Measurements from ENCODE around the gene HOXB5. TPM values are rescaled to one million over a fixed set of nuclear protein-coding genes. Genes with fewer than 3 reads are reported as not detected.

Gene HOXB5
- total RNA-seq, 1 experiment from 2014 or later = 19.8 TPM

- intact Hi-C loops (cut with micrococcal nuclease) = loop anchor here (1.0 to 10.0 kb wide), 9 partner anchors 133 to 593 kb away; no protein-coding TSS in a partner anchor
- ChIA-PET RAD21 (ENCODE audit: low non-redundant PET in 1 of 2, low total read pairs in 2 of 2, uncharacterized antibody in 2 of 2, unreplicated experiment in 2 of 2) (interaction anchor here (1.0 to 1.9 kb wide), 6 partner anchors 27 to 402 kb away, joined by 3 to 7 read pairs (median 4); no protein-coding TSS in a partner anchor), CTCF (interaction anchor here (0.6 to 3.7 kb wide), 21 partner anchors 8 to 861 kb away, joined by 3 to 21 read pairs (median 5); partner anchors contain the start of gene HOXB9), POLR2A (interaction anchor here (0.7 to 2.5 kb wide), 5 partner anchors 8 to 592 kb away, joined by 3 to 6 read pairs (median 5); partner anchors contain the start of gene HOXB9)
- TF ChIP-seq TCF7L2 (IDR thresholded peaks at IDR 0.05; ENCODE audit: borderline replicate concordance, extremely low read depth, insufficient read depth, insufficient read length) = no peak
- no peak for TF ChIP-seq EZH2 (IDR thresholded peaks at IDR 0.05)
- peak; percentile 44; the same call in 1 of the 2 replicates for TF ChIP-seq POLR2AphosphoS5 (IDR thresholded peaks at IDR 0.05; ENCODE audit: low read depth, low read length)
- TF ChIP-seq CBX3 (IDR thresholded peaks at IDR 0.05; ENCODE audit: low read depth) = no peak
- DNase-seq (ENCODE audit: low read depth, low spot score) (no peak), ATAC-seq (peak; percentile 9)
- H3K36me3 ChIP-seq (ENCODE audit: control insufficient read depth in 1 of 2, insufficient read depth in 2 of 2, low read length in 2 of 2) = no peaks in the 10 kb centered on the region; a peak in 1 of 4 replicates
- peaks cover 61% of the 10 kb centered on the region for H3K79me2 ChIP-seq (ENCODE audit: insufficient read depth, low read length)
- H3K4me1 ChIP-seq (ENCODE audit: control insufficient read depth in 1 of 2, insufficient read depth in 2 of 2, low read length in 2 of 2) = peaks cover 8 to 38% of the 10 kb centered on the region in 2 experiments; a peak in 3 of 4 replicates
- peak overlapping the region; percentile 88 for H3K27ac ChIP-seq (ENCODE audit: low read depth, low read length)
- H3K9me2 ChIP-seq (ENCODE audit: insufficient read depth) = no peaks in the 10 kb centered on the region
- H2AFZ ChIP-seq (ENCODE audit: low read depth, low read length, poor library complexity, severe bottlenecking) = no peak overlapping the region
- H3K4me2 ChIP-seq (ENCODE audit: low read length) = peak overlapping the region; percentile 95
- no peaks in the 10 kb centered on the region for H3K27me3 ChIP-seq (ENCODE audit: insufficient read depth, low read length)
- peak overlapping the region; percentile 97 for H3K9ac ChIP-seq (ENCODE audit: low read length)
- H4K20me1 ChIP-seq (ENCODE audit: insufficient read depth) = no peaks in the 10 kb centered on the region
- H3K4me3 ChIP-seq (replicated peaks in 1 of 2; ENCODE audit: low read depth in 1 of 2, low read length in 2 of 2) = peak overlapping the region; percentile 80 to 90
- no TSS peak for BruUV-seq (replicated peaks)
- no peaks in the 10 kb centered on the region for H3K9me3 ChIP-seq (ENCODE audit: control insufficient read depth in 1 of 2, insufficient read depth in 1 of 2, low read depth in 1 of 2, low read length in 2 of 2)
These were observed 24.1 kb upstream of the HOXB5 start for GRCh38 chr17:48617471-48618255.

- H3K9ac ChIP-seq (ENCODE audit: low read length) = peak overlapping the region; percentile 97
These were observed 23.3 kb upstream of the HOXB5 start for GRCh38 chr17:48616717-48617470.

More at GRCh38 chr17:48616717-48617470, 23.3 kb upstream of the HOXB5 start:
- Histone ChIP-seq H4K20me1 (ENCODE audit: insufficient read depth) (no peaks in the 10 kb centered on the region), H3K36me3 (ENCODE audit: control insufficient read depth in 1 of 2, insufficient read depth in 2 of 2, low read length in 2 of 2) (no peaks in the 10 kb centered on the region; a peak in 1 of 4 replicates), H3K9me3 (ENCODE audit: control insufficient read depth in 1 of 2, insufficient read depth in 1 of 2, low read depth in 1 of 2, low read length in 2 of 2) (no peaks in the 10 kb centered on the region), H3K27ac (ENCODE audit: low read depth, low read length) (peak overlapping the region; percentile 88), H3K4me2 (ENCODE audit: low read length) (peak overlapping the region; percentile 95), H3K79me2 (ENCODE audit: insufficient read depth, low read length) (peaks cover 60% of the 10 kb centered on the region), H3K4me1 (ENCODE audit: control insufficient read depth in 1 of 2, insufficient read depth in 2 of 2, low read length in 2 of 2) (peaks cover 8 to 45% of the 10 kb centered on the region in 2 experiments; a peak in 3 of 4 replicates), H3K9me2 (ENCODE audit: insufficient read depth) (no peaks in the 10 kb centered on the region), H3K4me3 (replicated peaks in 1 of 2; ENCODE audit: low read depth in 1 of 2, low read length in 2 of 2) (peak overlapping the region; percentile 80 to 90), H3K27me3 (ENCODE audit: insufficient read depth, low read length) (no peaks in the 10 kb centered on the region), H2AFZ (ENCODE audit: low read depth, low read length, poor library complexity, severe bottlenecking) (no peak overlapping the region)
- DNase-seq (ENCODE audit: low read depth, low spot score) = no peak
- CTCF ChIA-PET = interaction anchor here (1.0 to 3.7 kb wide), 13 partner anchors 265 to 592 kb away, joined by 3 to 21 read pairs (median 9); no protein-coding TSS in a partner anchor
- POLR2A ChIA-PET = interaction anchor here (1.0 to 2.5 kb wide), 2 partner anchors 9 to 401 kb away, joined by 4 to 6 read pairs; partner anchors contain the start of gene HOXB9
- BruUV-seq (replicated peaks) = no TSS peak
- intact Hi-C loops (cut with micrococcal nuclease) = loop anchor here (5.0 to 10.0 kb wide), 2 partner anchors 132 to 265 kb away; no protein-coding TSS in a partner anchor
- RAD21 ChIA-PET (ENCODE audit: low non-redundant PET in 1 of 2, low total read pairs in 2 of 2, uncharacterized antibody in 2 of 2, unreplicated experiment in 2 of 2) = interaction anchor here (1.6 to 1.8 kb wide), 2 partner anchors 309 to 401 kb away, joined by 3 to 7 read pairs; no protein-coding TSS in a partner anchor
- no peak for ATAC-seq
- TF ChIP-seq FOSL1 (IDR thresholded peaks at IDR 0.05; ENCODE audit: low read depth) (no peak), REST (IDR thresholded peaks at IDR 0.05; ENCODE audit: low read depth) (no peak), CBX3 (IDR thresholded peaks at IDR 0.05; ENCODE audit: low read depth) (no peak), SRF (IDR thresholded peaks at IDR 0.05; ENCODE audit: low read depth) (no peak), ATF3 (IDR thresholded peaks at IDR 0.05) (no peak), EGR1 (IDR thresholded peaks at IDR 0.05; ENCODE audit: low read depth) (no peak)

Data from HCT116 (cell line).